ENCODE measurements around the gene GEMIN7.
A peak's percentile ranks its signal among the peaks of the same experiment; 100 is the strongest.
"Not testable (repeated sequence)": the region's sequence is repeated elsewhere in the genome, so short reads cannot be mapped to it uniquely, and the experiment has no call there.

The GEMIN7 gene

GRCh38 chr19:45104658-45105349 is 25.7 kb downstream of the GEMIN7 start:
- no peak for DNase-seq (ENCODE audit: low spot score)

GRCh38 chr19:45106363-45106762 is 27.3 kb downstream of the GEMIN7 start:
- DNase-seq (ENCODE audit: low spot score) = not testable (repeated sequence)

GRCh38 chr19:45107621-45108150 is 28.6 kb downstream of the GEMIN7 start:
- no peak for DNase-seq (ENCODE audit: low spot score)

GRCh38 chr19:45110851-45111266 is 31.8 kb downstream of the GEMIN7 start:
- no peak for DNase-seq (ENCODE audit: low spot score)

- no peak for DNase-seq (ENCODE audit: low spot score)
Measured at GRCh38 chr19:45112111-45112827, 33.2 kb downstream of the GEMIN7 start.

GRCh38 chr19:45113628-45114027 is 34.6 kb downstream of the GEMIN7 start:
- DNase-seq (ENCODE audit: low spot score) = peak; percentile 64

GRCh38 chr19:45114116-45114515 is 35.1 kb downstream of the GEMIN7 start:
- no peak for DNase-seq (ENCODE audit: low spot score)

- no peak for DNase-seq (ENCODE audit: low spot score)
Measured at GRCh38 chr19:45115809-45116615, 37.0 kb downstream of the GEMIN7 start.

- DNase-seq (ENCODE audit: low spot score) = peak; percentile 62
Measured at GRCh38 chr19:45117167-45117594, 38.1 kb downstream of the GEMIN7 start.

- no peak for DNase-seq (ENCODE audit: low spot score)
Measured at GRCh38 chr19:45117671-45118070, 38.6 kb downstream of the GEMIN7 start.

GRCh38 chr19:45118106-45118505 is 39.0 kb downstream of the GEMIN7 start:
- DNase-seq (ENCODE audit: low spot score) = no peak

- DNase-seq (ENCODE audit: low spot score) = not testable (repeated sequence)
Measured at GRCh38 chr19:45118591-45119355, 39.7 kb downstream of the GEMIN7 start.

- no peak for DNase-seq (ENCODE audit: low spot score)
Measured at GRCh38 chr19:45119582-45119981, 40.5 kb downstream of the GEMIN7 start.

- no peak for DNase-seq (ENCODE audit: low spot score)
Measured at GRCh38 chr19:45121827-45122345, 42.8 kb downstream of the GEMIN7 start.

GRCh38 chr19:45122832-45123231 is 43.8 kb downstream of the GEMIN7 start:
- no peak for DNase-seq (ENCODE audit: low spot score)

- DNase-seq (ENCODE audit: low spot score) = no peak
Measured at GRCh38 chr19:45123440-45123850, 44.4 kb downstream of the GEMIN7 start.

- no peak for DNase-seq (ENCODE audit: low spot score)
Measured at GRCh38 chr19:45124021-45124420, 45.0 kb downstream of the GEMIN7 start.

- DNase-seq (ENCODE audit: low spot score) = no peak
Measured at GRCh38 chr19:45125360-45125759, 46.3 kb downstream of the GEMIN7 start.

GRCh38 chr19:45125975-45126493 is 47.0 kb downstream of the GEMIN7 start:
- DNase-seq (ENCODE audit: low spot score) = peak; percentile 72

GRCh38 chr19:45126654-45127053 is 47.6 kb downstream of the GEMIN7 start:
- DNase-seq (ENCODE audit: low spot score) = no peak

GRCh38 chr19:45128146-45128545 is 49.1 kb downstream of the GEMIN7 start:
- no peak for DNase-seq (ENCODE audit: low spot score)

All from SW480 (cell line).